ENCODE data around the gene ASB10.

DNA sequence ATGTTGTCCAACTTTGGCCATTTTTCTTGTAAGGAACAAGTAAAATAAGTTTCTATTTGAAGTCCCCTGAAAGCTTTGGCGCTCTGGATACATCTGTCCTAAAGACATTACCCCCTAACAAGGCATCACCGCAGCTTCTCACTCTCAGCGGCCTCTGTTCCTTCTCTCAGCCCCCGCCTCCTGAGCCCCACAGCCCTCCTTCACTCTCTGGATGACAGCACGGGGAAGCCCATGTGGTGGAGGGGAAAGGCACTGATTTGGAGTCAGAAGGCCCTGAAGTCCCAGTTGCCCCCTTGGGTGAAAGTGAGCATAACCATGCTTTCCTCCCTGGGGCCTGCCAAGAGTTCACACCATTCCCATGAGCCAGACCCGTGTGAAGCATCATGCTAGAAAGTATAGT lies 18.7 kb upstream of the ASB10 start:
- TF ChIP-seq, protein P1, sequence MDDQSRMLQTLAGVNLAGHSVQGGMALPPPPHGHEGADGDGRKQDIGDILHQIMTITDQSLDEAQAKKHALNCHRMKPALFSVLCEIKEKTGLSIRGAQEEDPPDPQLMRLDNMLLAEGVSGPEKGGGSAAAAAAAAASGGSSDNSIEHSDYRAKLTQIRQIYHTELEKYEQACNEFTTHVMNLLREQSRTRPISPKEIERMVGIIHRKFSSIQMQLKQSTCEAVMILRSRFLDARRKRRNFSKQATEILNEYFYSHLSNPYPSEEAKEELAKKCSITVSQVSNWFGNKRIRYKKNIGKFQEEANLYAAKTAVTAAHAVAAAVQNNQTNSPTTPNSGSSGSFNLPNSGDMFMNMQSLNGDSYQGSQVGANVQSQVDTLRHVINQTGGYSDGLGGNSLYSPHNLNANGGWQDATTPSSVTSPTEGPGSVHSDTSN (CRISPR knock-in tag; IDR thresholded peaks at IDR 0.05; ENCODE audit: borderline replicate concordance): no peak
- TF ChIP-seq SSRP1 (CRISPR knock-in tag; IDR thresholded peaks at IDR 0.05) (no peak), MYC (CRISPR knock-in tag; IDR thresholded peaks at IDR 0.05; ENCODE audit: borderline replicate concordance) (no peak), ZBTB7A (CRISPR knock-in tag; IDR thresholded peaks at IDR 0.05) (no peak)
- TF ChIP-seq, protein P2, sequence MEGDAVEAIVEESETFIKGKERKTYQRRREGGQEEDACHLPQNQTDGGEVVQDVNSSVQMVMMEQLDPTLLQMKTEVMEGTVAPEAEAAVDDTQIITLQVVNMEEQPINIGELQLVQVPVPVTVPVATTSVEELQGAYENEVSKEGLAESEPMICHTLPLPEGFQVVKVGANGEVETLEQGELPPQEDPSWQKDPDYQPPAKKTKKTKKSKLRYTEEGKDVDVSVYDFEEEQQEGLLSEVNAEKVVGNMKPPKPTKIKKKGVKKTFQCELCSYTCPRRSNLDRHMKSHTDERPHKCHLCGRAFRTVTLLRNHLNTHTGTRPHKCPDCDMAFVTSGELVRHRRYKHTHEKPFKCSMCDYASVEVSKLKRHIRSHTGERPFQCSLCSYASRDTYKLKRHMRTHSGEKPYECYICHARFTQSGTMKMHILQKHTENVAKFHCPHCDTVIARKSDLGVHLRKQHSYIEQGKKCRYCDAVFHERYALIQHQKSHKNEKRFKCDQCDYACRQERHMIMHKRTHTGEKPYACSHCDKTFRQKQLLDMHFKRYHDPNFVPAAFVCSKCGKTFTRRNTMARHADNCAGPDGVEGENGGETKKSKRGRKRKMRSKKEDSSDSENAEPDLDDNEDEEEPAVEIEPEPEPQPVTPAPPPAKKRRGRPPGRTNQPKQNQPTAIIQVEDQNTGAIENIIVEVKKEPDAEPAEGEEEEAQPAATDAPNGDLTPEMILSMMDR (CRISPR knock-in tag; IDR thresholded peaks at IDR 0.05): no peak
- TF ChIP-seq, protein P3, sequence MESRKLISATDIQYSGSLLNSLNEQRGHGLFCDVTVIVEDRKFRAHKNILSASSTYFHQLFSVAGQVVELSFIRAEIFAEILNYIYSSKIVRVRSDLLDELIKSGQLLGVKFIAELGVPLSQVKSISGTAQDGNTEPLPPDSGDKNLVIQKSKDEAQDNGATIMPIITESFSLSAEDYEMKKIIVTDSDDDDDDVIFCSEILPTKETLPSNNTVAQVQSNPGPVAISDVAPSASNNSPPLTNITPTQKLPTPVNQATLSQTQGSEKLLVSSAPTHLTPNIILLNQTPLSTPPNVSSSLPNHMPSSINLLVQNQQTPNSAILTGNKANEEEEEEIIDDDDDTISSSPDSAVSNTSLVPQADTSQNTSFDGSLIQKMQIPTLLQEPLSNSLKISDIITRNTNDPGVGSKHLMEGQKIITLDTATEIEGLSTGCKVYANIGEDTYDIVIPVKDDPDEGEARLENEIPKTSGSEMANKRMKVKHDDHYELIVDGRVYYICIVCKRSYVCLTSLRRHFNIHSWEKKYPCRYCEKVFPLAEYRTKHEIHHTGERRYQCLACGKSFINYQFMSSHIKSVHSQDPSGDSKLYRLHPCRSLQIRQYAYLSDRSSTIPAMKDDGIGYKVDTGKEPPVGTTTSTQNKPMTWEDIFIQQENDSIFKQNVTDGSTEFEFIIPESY (CRISPR knock-in tag; IDR thresholded peaks at IDR 0.05): no peak
